ENCODE measurements around the gene LCN15.
A peak's percentile ranks its signal among the peaks of the same experiment; 100 is the strongest.

GRCh38 chr9:136799854-136800657, 35.7 kb upstream of the LCN15 start:
- TF ChIP-seq, protein P1, sequence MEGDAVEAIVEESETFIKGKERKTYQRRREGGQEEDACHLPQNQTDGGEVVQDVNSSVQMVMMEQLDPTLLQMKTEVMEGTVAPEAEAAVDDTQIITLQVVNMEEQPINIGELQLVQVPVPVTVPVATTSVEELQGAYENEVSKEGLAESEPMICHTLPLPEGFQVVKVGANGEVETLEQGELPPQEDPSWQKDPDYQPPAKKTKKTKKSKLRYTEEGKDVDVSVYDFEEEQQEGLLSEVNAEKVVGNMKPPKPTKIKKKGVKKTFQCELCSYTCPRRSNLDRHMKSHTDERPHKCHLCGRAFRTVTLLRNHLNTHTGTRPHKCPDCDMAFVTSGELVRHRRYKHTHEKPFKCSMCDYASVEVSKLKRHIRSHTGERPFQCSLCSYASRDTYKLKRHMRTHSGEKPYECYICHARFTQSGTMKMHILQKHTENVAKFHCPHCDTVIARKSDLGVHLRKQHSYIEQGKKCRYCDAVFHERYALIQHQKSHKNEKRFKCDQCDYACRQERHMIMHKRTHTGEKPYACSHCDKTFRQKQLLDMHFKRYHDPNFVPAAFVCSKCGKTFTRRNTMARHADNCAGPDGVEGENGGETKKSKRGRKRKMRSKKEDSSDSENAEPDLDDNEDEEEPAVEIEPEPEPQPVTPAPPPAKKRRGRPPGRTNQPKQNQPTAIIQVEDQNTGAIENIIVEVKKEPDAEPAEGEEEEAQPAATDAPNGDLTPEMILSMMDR (IDR thresholded peaks at IDR 0.05): peak; percentile 5
- TF ChIP-seq EZH2 (IDR thresholded peaks at IDR 0.05): no peak
- TF ChIP-seq EZH2phosphoT487 (IDR thresholded peaks at IDR 0.05): no peak
